IMR-90 (cell line): ENCODE data around the gene FOXO1. TPM values are rescaled to one million over a fixed set of nuclear protein-coding genes. Genes with fewer than 3 reads are reported as not detected.

ENCODE experiments used
- ATAC-seq: fragments of 200-7000 bp; cut with Tn5 transposase; 2 replicates; pipeline ENCODE4 v1.9.1; 2020; ENCODE audit warnings: low read depth, mild to moderate bottlenecking, moderate library complexity
- BruUV-seq: library from RNA; stranded (reverse); fragments of 400-500 nt; replicated peaks from 2 replicates; lab custom pipeline; 2021; lab: Mats Ljungman, UMichigan
- CTCF ChIA-PET: fragments of 300-600 bp; formaldehyde crosslinking; extraction: SDS; loops from one replicate; lab custom pipeline; 2021; ENCODE audit warnings: antibody characterized with exemption; lab: Yijun Ruan, JAX
- POLR2A ChIA-PET: fragments of 300-600 bp; sonication (Branson Sonifier 250); formaldehyde crosslinking; loops from one replicate; lab custom pipeline; 2022; ENCODE audit warnings: antibody characterized with exemption; ENCODE audit not compliant: unreplicated experiment; lab: Charles Lee
- DNase-seq: peaks from one replicate; pipeline ENCODE4 v3.0.0; 2013
- H2AFZ ChIP-seq: replicated peaks from 2 replicates; pipeline ENCODE3; 2013; ENCODE audit warnings: low read length, mild to moderate bottlenecking; ENCODE audit not compliant: poor library complexity
- H2AK5ac ChIP-seq: 2 replicates; pipeline ENCODE4 v1.6.1; 2013; ENCODE audit warnings: low read depth, low read length, inconsistent platforms
- H2AK9ac ChIP-seq: replicated peaks from 2 replicates; pipeline ENCODE3; 2013; ENCODE audit warnings: mild to moderate bottlenecking, low read depth, low read length, moderate library complexity; ENCODE audit not compliant: poor library complexity
- H2BK120ac ChIP-seq: 2 replicates; pipeline ENCODE4 v1.6.1; 2013; ENCODE audit warnings: low read depth, low read length, inconsistent platforms
- H2BK15ac ChIP-seq: 3 replicates; pipeline ENCODE4 v1.6.1; 2013; ENCODE audit warnings: low read depth, low read length, inconsistent platforms
- H2BK20ac ChIP-seq: 2 replicates; pipeline ENCODE4 v1.6.1; 2013; ENCODE audit warnings: low read depth, mild to moderate bottlenecking, inconsistent platforms, low read length, moderate library complexity
- H2BK5ac ChIP-seq: 2 replicates; pipeline ENCODE4 v1.6.1; 2013; ENCODE audit warnings: mild to moderate bottlenecking, low read depth, low read length, inconsistent platforms; ENCODE audit not compliant: poor library complexity, severe bottlenecking
- H3K14ac ChIP-seq: replicated peaks from 2 replicates; pipeline ENCODE4 v1.6.1; 2013; ENCODE audit warnings: low read depth, low read length, inconsistent platforms
- H3K18ac ChIP-seq: 2 replicates; pipeline ENCODE4 v1.6.1; 2013; ENCODE audit warnings: low read depth, low read length, control low read depth
- H3K23ac ChIP-seq: 2 replicates; pipeline ENCODE4 v1.6.1; 2013; ENCODE audit warnings: low read depth, low read length, inconsistent platforms
- H3K27ac ChIP-seq: 2 replicates; pipeline ENCODE4 v1.5.1; 2013; ENCODE audit warnings: mild to moderate bottlenecking, control low read depth, low read length; ENCODE audit not compliant: insufficient read depth
- H3K27me3 ChIP-seq: 2 replicates; pipeline ENCODE4 v1.6.1; 2013; ENCODE audit warnings: low read length; ENCODE audit not compliant: control insufficient read depth, insufficient read depth
- H3K36me3 ChIP-seq: 2 replicates; pipeline ENCODE4 v1.6.1; 2013; ENCODE audit warnings: low read length, mixed read lengths; ENCODE audit not compliant: control insufficient read depth, insufficient read depth
- H3K4ac ChIP-seq: 2 replicates; pipeline ENCODE4 v1.6.1; 2013; ENCODE audit warnings: low read depth, low read length, inconsistent platforms
- H3K4me1 ChIP-seq: 2 replicates; pipeline ENCODE4 v1.6.1; 2013; ENCODE audit warnings: low read length, mixed read lengths; ENCODE audit not compliant: control insufficient read depth, insufficient read depth
- H3K4me2 ChIP-seq: 2 replicates; pipeline ENCODE4 v1.6.1; 2013; ENCODE audit warnings: low read depth, mild to moderate bottlenecking, control low read depth, low read length, moderate library complexity
- H3K4me3 ChIP-seq: 2 replicates; pipeline ENCODE4 v1.5.1; 2013; ENCODE audit warnings: low read depth, mild to moderate bottlenecking, control low read depth, low read length, moderate library complexity; ENCODE audit not compliant: insufficient read depth
- H3K56ac ChIP-seq: 2 replicates; pipeline ENCODE4 v1.6.1; 2013; ENCODE audit warnings: low read length, inconsistent platforms; ENCODE audit not compliant: insufficient read depth; ENCODE audit errors: extremely low read depth
- H3K79me1 ChIP-seq, 2 experiments: 2 replicates each; pipeline ENCODE4 v1.6.1; 2013; ENCODE audit warnings: low read length in 2 of 2, inconsistent platforms in 1 of 2, low read depth in 1 of 2
- H3K9ac ChIP-seq: 2 replicates; pipeline ENCODE4 v1.6.1; 2013; ENCODE audit warnings: low read depth, low read length, control low read depth
- H3K9me1 ChIP-seq: 2 replicates; pipeline ENCODE4 v1.6.1; 2013; ENCODE audit warnings: low read length, inconsistent platforms; ENCODE audit not compliant: insufficient read depth
- H3K9me3 ChIP-seq: 2 replicates; pipeline ENCODE4 v1.6.1; 2013; ENCODE audit warnings: low read length; ENCODE audit not compliant: control insufficient read depth, insufficient read depth
- H4K20me1 ChIP-seq: 2 replicates; pipeline ENCODE4 v1.6.1; 2013; ENCODE audit warnings: low read length, inconsistent platforms; ENCODE audit not compliant: insufficient read depth
- H4K5ac ChIP-seq: 2 replicates; pipeline ENCODE4 v1.6.1; 2013; ENCODE audit warnings: mild to moderate bottlenecking, low read depth, low read length, control low read depth
- H4K8ac ChIP-seq, 2 experiments: 2 replicates each; pipeline ENCODE4 v1.6.1; 2013; ENCODE audit warnings: low read depth in 2 of 2, low read length in 2 of 2, control low read depth in 1 of 2, inconsistent platforms in 1 of 2
- H4K91ac ChIP-seq: 2 replicates; pipeline ENCODE4 v1.6.1; 2013; ENCODE audit warnings: low read depth, low read length, inconsistent platforms; ENCODE audit not compliant: insufficient read depth
- CEBPB ChIP-seq: IDR thresholded peaks from 2 replicates; pipeline ENCODE4 v1.6.1; 2012; ENCODE audit warnings: low read depth, low read length, improper control_type of control experiment
- CHD1 ChIP-seq: IDR thresholded peaks from 2 replicates; pipeline ENCODE4 v1.6.1; 2012; ENCODE audit warnings: low read depth, low read length, improper control_type of control experiment
- CTCF ChIP-seq: conservative IDR thresholded peaks from 2 replicates; pipeline ENCODE4 v1.5.1; 2012; ENCODE audit warnings: mild to moderate bottlenecking, low read depth, low read length, improper control_type of control experiment
- MXI1 ChIP-seq: IDR thresholded peaks from 2 replicates; pipeline ENCODE4 v1.6.1; 2012; ENCODE audit warnings: low read depth, mild to moderate bottlenecking, low read length, moderate library complexity, borderline replicate concordance
- POLR2A ChIP-seq: IDR thresholded peaks from 2 replicates; pipeline ENCODE4 v1.6.1; 2012; ENCODE audit warnings: mild to moderate bottlenecking, low read depth, low read length
- RCOR1 ChIP-seq: IDR thresholded peaks from 2 replicates; pipeline ENCODE4 v1.6.1; 2012; ENCODE audit warnings: mild to moderate bottlenecking, low read length, improper control_type of control experiment; ENCODE audit not compliant: insufficient replicate concordance
- WGBS, 2 experiments: methylation state at CpG; one replicate each; pipeline versions ENCODE4 v1.1.5 to v1.1.7; 2013; ENCODE audit warnings: missing lambda C conversion rate in 2 of 2; ENCODE audit not compliant: insufficient read length in 1 of 2; ENCODE audit errors: extremely low coverage in 2 of 2; 5-methylcytosine and 5-hydroxymethylcytosine counted together
- dilution Hi-C: fragments of 300-500 bp; cut with HindIII; formaldehyde crosslinking; loops from one replicate; pipeline ENCODE4 v1.14.3; 2018; ENCODE audit warnings: low sequenced_read_pairs; ENCODE audit not compliant: unreplicated experiment
- in situ Hi-C: fragments of 300-500 bp; cut with MboI; formaldehyde crosslinking; loops from 3 replicates; pipeline ENCODE4 v1.14.3; 2019; ENCODE audit warnings: low sequenced_read_pairs, inconsistent platforms, mixed read lengths
- intact Hi-C: fragments of 100-400 bp; cut with micrococcal nuclease; formaldehyde crosslinking; loops from 2 replicates; pipeline ENCODE4 v1.10.0; 2022
- polyA plus RNA-seq, 3 experiments: library from polyadenylated mRNA; depleted of rRNA; stranded (reverse); fragments of >200 nt; gene quantifications; 2 replicates each; pipeline ENCODE4 v1.2.3, GENCODE V29; 2012; ENCODE audit warnings: low replicate concordance in 1 of 3
- total RNA-seq: library from RNA; depleted of rRNA; stranded (reverse); fragments of >200 nt; gene quantifications from 2 replicates; pipeline ENCODE4 v1.2.3, GENCODE V29; 2012

Gene FOXO1
- total and polyA plus RNA-seq, 2 of the 4 experiments (the other 2 are of a cell fraction): 0.12 to 0.18 TPM

GRCh38 chr13:40670307-40670706 lies 3.9 kb upstream of the FOXO1 start:
- ATAC-seq: no peak
- H3K56ac ChIP-seq: no peak overlapping the region
- CTCF ChIA-PET: no interaction called here
- no peak overlapping the region for H4K8ac ChIP-seq
- H3K9ac ChIP-seq: no peak overlapping the region
- H2BK120ac ChIP-seq: no peak overlapping the region
- no peak overlapping the region for H3K14ac ChIP-seq
- WGBS, 2 experiments: no CpG with 5 or more reads among the region's 2 CpGs
- no peaks in the 10 kb centered on the region for H3K79me1 ChIP-seq
- no peak overlapping the region for H2AK9ac ChIP-seq
- no peak overlapping the region for H3K18ac ChIP-seq
- no peaks in the 10 kb centered on the region for H3K9me3 ChIP-seq
- no peak overlapping the region for H2AFZ ChIP-seq
- no peak for DNase-seq
- H2BK20ac ChIP-seq: no peak overlapping the region
- H3K27me3 ChIP-seq: peaks cover 33% of the 10 kb centered on the region
- POLR2A ChIA-PET: no interaction called here
- H3K27ac ChIP-seq: no peak overlapping the region
- no peaks in the 10 kb centered on the region for H4K20me1 ChIP-seq
- dilution Hi-C loops (no loop called here), intact Hi-C loops (no loop called here), in situ Hi-C loops (no loop called here)
- no peak overlapping the region for H3K23ac ChIP-seq
- peaks cover 2% of the 10 kb centered on the region; the same call in 1 of the 2 replicates for H3K4me1 ChIP-seq
- TF ChIP-seq RCOR1 (no peak), POLR2A (no peak), MXI1 (no peak), CTCF (no peak), CEBPB (no peak), CHD1 (no peak)
- no peak overlapping the region for H3K4me2 ChIP-seq
- no peak overlapping the region for H2BK5ac ChIP-seq
- no peak overlapping the region for H3K4ac ChIP-seq
- H3K9me1 ChIP-seq: no peaks in the 10 kb centered on the region
- no TSS peak for BruUV-seq
- no peak overlapping the region for H4K5ac ChIP-seq
- no peak overlapping the region for H2BK15ac ChIP-seq
- H2AK5ac ChIP-seq: no peak overlapping the region
- H3K4me3 ChIP-seq: no peak overlapping the region
- no peaks in the 10 kb centered on the region for H3K36me3 ChIP-seq
- H4K91ac ChIP-seq: no peak overlapping the region
